ACHN (cell line): Measurements from ENCODE around the gene KCNA1.

Experiments used
- DNase-seq: peaks from one replicate; pipeline ENCODE4 v3.0.0-alpha.2; 2015
- in situ Hi-C: cut with HindIII; loops from 2 replicates; pipeline ENCODE4 v1.10.0; 2017; ENCODE audit warnings: low sequenced_read_pairs, low pct_ligation_motif_present, low pct_unique_long_range_greater_than_20kb

KCNA1 gene

DNA sequence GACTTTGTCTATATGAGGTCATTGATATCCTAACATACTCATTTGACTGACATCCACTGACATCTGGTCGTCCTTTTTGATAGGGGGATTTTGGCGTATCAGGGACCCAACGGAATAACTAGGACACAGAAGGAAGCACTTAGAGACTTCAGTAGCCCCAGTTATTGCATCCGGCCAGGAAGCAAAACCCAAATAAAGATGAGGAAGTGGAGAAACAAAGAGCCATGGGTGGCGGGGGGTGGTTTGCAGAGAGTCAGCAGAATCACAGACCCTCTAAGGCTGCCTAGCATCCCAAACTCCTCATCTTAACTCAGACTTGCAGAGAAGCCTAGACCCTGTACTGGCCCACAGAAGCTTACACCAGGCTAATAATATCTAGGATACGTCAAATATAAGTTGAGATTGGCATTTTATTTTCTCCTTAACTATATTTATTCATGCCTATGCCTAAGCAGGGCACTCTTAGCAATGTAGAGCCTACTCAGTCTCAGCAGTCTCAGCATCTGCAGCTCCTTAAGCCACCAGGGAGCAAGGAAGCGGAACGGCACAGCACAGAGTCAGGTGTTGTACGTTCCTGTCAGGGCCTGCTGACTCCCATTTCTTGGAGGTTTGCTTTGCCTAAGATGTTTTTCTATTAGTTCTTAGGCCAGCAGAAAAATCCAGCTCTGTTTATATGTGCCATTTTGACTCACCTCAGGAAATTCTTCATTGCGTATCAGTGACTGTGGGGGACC lies 45.1 kb downstream of the KCNA1 start:
- in situ Hi-C loops = no loop called here
- no peak for DNase-seq

DNA sequence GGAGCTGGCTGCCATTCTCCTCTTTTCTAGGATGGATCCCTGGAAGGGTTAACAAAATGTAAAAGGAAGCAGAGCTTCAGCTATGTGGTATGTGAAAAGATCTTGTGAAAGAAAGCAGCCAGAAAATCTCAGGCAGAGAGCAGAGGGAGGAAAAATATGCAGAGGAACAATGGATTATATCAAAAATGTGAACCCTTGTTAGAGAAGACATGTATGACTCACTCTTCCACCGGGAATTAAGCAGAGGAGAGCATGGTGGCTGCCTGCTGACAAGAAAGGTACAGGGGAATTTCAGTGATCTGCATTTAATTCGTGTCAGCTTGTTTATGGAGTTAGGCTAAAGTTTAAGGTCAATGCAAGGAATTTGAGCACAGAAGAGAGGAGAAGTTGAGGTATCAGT lies 46.3 kb downstream of the KCNA1 start:
- in situ Hi-C loops = no loop called here
- no peak for DNase-seq

DNA sequence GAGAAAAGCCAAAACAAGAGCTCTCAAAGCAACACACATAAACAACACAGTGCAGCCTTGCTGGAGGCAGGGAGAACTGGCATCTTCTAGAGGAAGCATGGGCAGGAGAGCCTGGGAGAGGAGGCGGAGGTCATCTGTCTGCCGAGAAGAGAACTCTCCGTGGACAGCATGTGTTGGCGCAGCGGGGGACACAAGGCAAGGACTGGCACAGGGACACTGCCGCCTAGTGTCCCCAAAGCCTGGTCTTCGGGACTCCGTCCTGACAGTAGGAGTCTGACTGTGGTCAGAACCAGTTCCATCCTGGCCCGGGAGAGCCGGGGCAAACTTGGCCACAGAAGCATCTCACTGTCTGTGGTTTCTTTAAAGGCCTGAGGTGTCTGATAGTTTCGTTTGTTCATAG lies 47.3 kb downstream of the KCNA1 start:
- in situ Hi-C loops = no loop called here
- DNase-seq = no peak

DNA sequence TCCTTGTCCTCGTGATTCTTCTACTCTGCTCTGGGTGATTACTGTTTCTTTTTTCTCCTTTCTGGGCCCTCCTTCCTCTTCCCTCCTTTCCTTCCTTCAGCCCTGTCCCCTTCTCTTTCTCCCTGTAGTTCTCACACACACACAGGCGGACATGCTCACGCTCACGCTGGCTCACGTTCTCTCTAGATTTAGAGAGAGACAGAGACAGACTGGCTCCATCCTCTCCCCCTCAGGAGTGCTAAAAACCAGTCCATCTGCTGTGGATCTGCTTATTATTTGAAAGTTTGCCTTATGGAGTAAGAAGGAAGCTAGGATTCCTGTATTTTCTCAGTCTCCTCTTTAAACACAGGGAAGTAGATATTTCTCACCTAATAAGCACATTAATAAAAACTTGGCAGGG lies 48.1 kb downstream of the KCNA1 start:
- in situ Hi-C loops = no loop called here
- no peak for DNase-seq

DNA sequence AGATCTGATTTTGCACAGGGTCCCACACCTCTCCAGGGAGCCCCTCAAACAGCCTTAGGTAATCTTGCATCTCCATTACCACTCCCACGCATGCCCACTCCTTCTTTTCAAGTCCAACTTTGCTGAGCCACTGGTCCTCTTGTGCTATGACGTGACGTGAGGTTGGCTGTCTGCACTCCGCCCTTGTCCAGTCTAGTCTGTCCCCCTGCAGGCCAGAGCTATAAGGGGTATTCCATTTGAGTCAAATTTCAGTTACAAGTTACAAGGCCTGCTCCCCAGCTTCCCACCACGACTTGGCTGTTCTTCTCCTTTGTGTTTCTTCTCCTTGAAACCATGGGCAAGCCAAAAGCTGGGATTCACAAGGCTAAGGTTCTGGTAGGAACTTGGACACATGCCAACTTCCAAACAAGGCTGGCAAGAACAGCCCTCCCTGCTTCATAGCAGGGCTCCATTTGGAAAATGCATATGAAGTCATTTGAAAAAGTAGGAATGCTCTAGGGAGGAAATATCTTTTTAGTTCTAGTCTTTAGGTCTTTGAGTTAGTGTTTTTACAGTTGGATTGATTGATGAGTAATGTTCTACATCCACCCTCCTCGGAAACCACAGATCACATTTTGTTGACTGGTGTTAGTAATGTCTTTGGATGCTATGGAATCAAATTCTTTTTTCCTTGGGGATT lies 49.1 kb downstream of the KCNA1 start:
- in situ Hi-C loops = no loop called here
- DNase-seq = no peak

DNA sequence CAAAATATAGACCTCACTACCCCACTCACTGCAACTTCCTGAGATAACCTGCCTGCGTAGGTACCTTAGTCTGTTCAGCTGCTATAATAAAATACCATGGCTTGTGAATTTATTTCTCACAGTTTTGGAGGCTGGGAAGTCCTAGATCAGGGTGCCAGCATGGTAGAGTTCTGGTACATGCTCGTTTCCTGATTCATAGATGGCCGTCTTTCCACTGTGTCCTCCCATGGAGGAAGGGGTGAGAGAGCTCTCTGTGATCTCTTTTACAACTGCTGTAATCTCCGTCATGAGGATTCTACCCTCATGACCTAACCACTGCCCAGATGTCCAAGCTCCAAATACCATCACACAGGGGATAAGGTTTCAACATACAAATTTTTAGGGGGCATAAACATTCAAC lies 49.7 kb downstream of the KCNA1 start:
- DNase-seq = no peak
- in situ Hi-C loops = no loop called here

DNA sequence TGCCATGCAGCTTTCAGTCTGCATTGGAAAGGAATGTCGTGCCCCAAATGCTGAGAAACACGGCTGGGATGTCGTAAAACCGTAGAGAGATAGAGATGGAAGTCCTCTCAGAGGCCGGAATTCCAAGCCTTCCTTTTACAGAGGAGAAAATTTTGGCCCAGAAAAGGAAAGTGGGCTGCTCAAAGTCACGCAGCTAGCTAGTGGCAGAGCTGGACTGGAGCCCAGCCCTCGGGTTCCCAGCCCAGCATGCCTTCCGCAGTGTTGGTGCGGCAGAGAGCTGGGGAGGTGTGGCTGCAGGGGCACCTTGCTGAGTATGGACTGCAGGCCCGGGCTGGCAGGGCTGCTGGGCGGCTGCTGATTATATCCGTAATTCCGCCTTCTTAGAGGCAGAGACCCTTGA lies 50.3 kb downstream of the KCNA1 start:
- no peak for DNase-seq

DNA sequence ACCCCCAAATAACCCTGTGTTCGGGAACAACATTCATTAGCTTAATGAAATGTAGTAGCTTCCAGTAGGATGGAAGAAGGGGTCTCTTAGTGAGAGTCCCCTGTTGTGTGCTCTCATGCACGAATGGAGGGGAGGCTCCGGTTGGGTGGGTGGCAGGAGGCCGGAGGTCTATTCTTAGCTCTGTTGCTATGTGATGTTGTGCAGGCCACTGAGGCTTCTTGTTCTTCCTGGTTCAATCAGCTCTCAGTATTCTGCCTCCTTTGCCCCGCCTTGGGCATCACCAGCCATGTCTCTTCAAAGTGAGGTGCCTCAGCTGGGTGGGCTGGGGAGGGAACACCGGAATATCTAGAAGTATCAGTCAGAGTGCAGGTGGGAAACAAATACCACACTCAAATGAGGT lies 50.8 kb downstream of the KCNA1 start:
- in situ Hi-C loops = no loop called here

More for the DNA sequence above, 50.3 kb downstream of the KCNA1 start:
- in situ Hi-C loops = no loop called here

DNA sequence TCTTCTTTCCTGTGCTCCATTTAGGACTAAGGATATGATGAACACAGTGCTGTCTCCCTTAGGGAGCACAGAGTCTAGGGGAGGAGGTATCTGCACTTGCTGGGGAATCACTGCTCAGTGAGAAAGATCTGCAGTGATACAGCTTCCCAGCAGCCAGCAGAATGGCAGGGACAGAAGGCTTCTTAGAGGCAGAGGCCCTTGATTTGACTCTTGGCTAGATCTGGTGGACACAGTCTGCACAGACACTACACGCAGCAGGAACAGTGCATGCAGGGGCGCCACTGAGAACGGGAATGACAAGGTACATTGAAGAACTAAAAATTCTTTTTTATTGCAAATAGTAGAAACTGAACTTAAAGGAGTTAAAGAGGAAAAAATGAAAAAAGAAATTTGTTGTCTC lies 51.6 kb downstream of the KCNA1 start:
- in situ Hi-C loops = no loop called here

More for the DNA sequence above, 50.8 kb downstream of the KCNA1 start:
- DNase-seq = no peak

DNA sequence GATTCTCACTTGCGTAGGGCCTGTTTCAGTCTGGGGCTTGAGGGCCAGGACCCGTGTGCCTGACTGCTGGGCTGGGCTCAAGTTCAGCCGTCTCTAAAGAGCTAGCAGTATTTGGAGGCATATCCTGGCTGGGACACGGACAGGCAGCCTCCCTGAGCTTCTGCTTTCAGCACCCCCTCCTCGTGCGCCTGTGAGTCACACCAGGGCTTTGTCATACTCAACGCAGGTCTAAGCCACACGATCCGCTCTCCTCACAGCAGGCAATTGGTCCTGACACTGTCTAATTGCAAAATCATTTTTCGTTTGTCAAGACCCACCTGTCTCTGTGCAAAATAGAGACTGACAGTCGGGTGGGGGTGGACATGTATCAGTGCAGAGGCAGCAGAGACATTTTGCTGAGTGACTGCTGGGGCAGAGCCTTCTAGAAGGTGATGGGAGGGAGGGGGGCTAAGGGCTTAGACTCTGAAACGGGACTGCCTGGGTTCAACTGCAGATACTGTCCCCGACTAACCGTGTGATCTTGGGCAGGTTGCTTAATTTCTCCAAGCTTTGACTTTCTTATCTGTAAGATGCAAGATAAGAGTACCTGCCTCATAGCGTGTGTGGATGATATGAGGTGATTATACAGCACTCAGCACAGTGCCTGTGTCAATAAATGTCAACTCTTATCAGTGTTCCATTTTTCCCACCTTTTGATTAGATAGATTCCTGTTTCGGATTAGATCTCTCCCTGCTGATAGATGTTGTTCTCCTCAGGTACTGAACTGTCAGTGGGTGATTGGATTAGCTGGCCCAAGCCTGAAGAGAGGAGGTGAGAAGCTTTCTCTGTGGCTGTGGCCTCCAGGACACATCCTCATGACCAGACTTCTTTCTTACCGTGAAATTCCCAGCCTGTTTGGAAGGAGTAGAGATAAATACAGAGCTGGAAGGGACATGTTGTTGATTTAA lies 53.1 kb downstream of the KCNA1 start:
- in situ Hi-C loops = no loop called here
- no peak for DNase-seq

More for the DNA sequence above, 51.6 kb downstream of the KCNA1 start:
- no peak for DNase-seq
